ENCODE results near the gene CHAD. TPM values are rescaled to one million over a fixed set of nuclear protein-coding genes. Genes with fewer than 3 reads are reported as not detected.
"Not testable (repeated sequence)": the region's sequence is repeated elsewhere in the genome, so short reads cannot be mapped to it uniquely, and the experiment has no call there.

The CHAD gene
- total RNA-seq, 2 experiments from 2014 or later = not detected

DNA sequence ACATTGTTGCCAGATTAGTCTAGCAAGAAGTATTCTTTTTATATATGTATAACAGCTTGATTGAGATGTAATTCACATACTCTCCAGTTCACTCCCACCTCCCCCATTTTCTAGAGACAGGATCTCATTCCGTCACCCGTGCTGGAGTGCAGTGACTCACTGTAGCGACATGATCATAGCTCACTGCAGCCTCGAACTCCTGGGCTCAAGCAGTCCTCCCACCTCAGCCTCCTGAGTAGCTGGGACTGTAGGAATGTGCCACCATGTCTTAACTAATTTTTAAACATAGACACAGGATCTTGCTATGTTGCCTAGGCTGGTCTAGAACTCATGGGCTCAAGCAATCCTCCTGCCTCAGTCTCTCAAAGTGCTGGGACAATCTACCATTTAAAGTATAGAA is 6.7 kb upstream of the CHAD start:
- Mint-ChIP-seq H3K4me3 (no peak overlapping the region), H3K9me3 (no peaks in the 10 kb centered on the region), H3K27me3 (peaks cover 3% of the 10 kb centered on the region), H3K36me3 (ENCODE audit: low read depth) (peaks cover 6% of the 10 kb centered on the region), H3K27ac (no peak overlapping the region), H3K4me1 (ENCODE audit: low read depth) (peaks cover 16% of the 10 kb centered on the region)
- no peak for TF ChIP-seq CTCF (IDR thresholded peaks at IDR 0.05)
- POLR2A ChIA-PET = no interaction called here
- CTCF ChIA-PET = interaction anchor here (1.1 kb wide), 1 partner anchor 78 kb away, joined by 4 read pairs; the partner anchor contains the start of gene LRRC59
- DNase-seq (no peak), ATAC-seq (no peak)
- intact Hi-C loops (cut with micrococcal nuclease) = no loop called here

- Mint-ChIP-seq H3K9me3 (no peaks in the 10 kb centered on the region), H3K27ac (no peak overlapping the region), H3K4me3 (no peak overlapping the region), H3K27me3 (peaks cover 5% of the 10 kb centered on the region), H3K4me1 (ENCODE audit: low read depth) (peaks cover 7% of the 10 kb centered on the region), H3K36me3 (ENCODE audit: low read depth) (peaks cover under 1% of the 10 kb centered on the region)
- ChIA-PET POLR2A (no interaction called here), CTCF (interaction anchor here (1.0 to 1.1 kb wide), 2 partner anchors 27 to 77 kb away, joined by 4 read pairs; partner anchors contain the start of gene LRRC59)
- DNase-seq = no peak
- intact Hi-C loops (cut with micrococcal nuclease) = no loop called here
- ATAC-seq = no peak
- no peak for TF ChIP-seq CTCF (IDR thresholded peaks at IDR 0.05)
These were observed 5.8 kb upstream of the CHAD start for GRCh38 chr17:50474523-50474922.

DNA sequence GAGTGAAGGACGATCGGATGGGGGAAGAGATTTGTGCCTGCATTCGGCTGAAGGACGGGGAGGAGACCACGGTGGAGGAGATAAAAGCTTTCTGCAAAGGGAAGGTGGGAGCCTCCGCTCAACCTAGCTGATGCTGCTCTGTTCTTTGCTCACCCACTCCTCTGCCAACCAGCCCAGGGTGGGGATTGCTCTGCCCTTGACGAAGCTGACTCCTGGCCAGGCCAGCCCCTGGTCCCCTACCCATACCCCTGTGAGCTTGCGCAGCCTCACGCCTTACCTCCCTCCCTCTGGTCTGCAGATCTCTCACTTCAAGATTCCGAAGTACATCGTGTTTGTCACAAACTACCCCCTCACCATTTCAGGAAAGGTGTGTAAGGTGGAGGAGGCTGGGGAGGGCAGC is 5.2 kb upstream of the CHAD start:
- H3K27ac Mint-ChIP-seq = no peak overlapping the region

GRCh38 chr17:50472761-50473161 is 4.1 kb upstream of the CHAD start:
- H3K27ac Mint-ChIP-seq; H3K4me3 Mint-ChIP-seq; ATAC-seq; H3K36me3 Mint-ChIP-seq (ENCODE audit: low read depth); POLR2A ChIA-PET; H3K4me1 Mint-ChIP-seq (ENCODE audit: low read depth); H3K9me3 Mint-ChIP-seq; intact Hi-C loops (cut with micrococcal nuclease); DNase-seq: not testable (repeated sequence)
- CTCF ChIA-PET = interaction anchor here (0.7 to 3.6 kb wide), 3 partner anchors 11 to 75 kb away, joined by 3 to 14 read pairs (median 3); partner anchors contain the start of gene LRRC59
- H3K27me3 Mint-ChIP-seq = peaks cover 14% of the 10 kb centered on the region

More for the DNA sequence above, 5.2 kb upstream of the CHAD start:
- ChIA-PET CTCF (interaction anchor here (0.9 to 3.6 kb wide), 4 partner anchors 10 to 156 kb away, joined by 3 to 14 read pairs (median 4); partner anchors contain the start of gene LRRC59), POLR2A (interaction anchor here (0.6 kb wide), 1 partner anchor 17 kb away, joined by 4 read pairs; no protein-coding TSS in a partner anchor)
- Mint-ChIP-seq H3K36me3 (ENCODE audit: low read depth) (no peaks in the 10 kb centered on the region), H3K27me3 (peaks cover 7% of the 10 kb centered on the region), H3K4me3 (no peak overlapping the region), H3K9me3 (no peaks in the 10 kb centered on the region), H3K4me1 (ENCODE audit: low read depth) (peaks cover 6% of the 10 kb centered on the region)
- ATAC-seq (no peak), DNase-seq (no peak)
- intact Hi-C loops (cut with micrococcal nuclease) = no loop called here
- TF ChIP-seq CTCF (IDR thresholded peaks at IDR 0.05) = no peak

DNA sequence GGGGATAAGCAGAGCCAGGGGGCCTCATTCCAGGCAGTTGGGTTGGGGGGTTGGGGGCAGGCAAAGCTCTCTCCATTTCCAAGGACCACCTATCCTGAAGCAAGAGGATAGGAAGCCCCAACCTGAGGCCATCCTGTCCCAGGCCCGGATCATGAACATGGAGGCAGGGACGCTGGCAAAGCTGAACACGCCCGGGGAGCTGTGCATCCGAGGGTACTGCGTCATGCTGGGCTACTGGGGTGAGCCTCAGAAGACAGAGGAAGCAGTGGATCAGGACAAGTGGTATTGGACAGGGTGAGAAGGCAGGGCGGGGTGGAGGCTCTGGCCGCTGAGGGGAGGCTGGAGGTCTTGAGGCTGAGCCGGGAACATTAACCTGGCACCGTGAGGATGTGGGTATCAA is 3.6 kb upstream of the CHAD start:
- ChIA-PET CTCF (interaction anchor here (3.6 kb wide), 1 partner anchor 75 kb away, joined by 14 read pairs; the partner anchor contains the start of gene LRRC59), POLR2A (interaction anchor here (0.8 kb wide), 1 partner anchor 13 kb away, joined by 3 read pairs; no protein-coding TSS in a partner anchor)
- no peaks in the 10 kb centered on the region for H3K36me3 Mint-ChIP-seq (ENCODE audit: low read depth)
- ATAC-seq = no peak
- H3K27ac Mint-ChIP-seq = no peak overlapping the region
- intact Hi-C loops (cut with micrococcal nuclease) = no loop called here
- peaks cover 17% of the 10 kb centered on the region for H3K27me3 Mint-ChIP-seq
- no peaks in the 10 kb centered on the region for H3K9me3 Mint-ChIP-seq
- no peak for TF ChIP-seq CTCF (IDR thresholded peaks at IDR 0.05)
- no peak overlapping the region for H3K4me3 Mint-ChIP-seq
- no peak for DNase-seq
- H3K4me1 Mint-ChIP-seq (ENCODE audit: low read depth) = peaks cover 4% of the 10 kb centered on the region
